ENCODE results near the gene NKAIN2. TPM values are rescaled to one million over a fixed set of nuclear protein-coding genes. Genes with fewer than 3 reads are reported as not detected.

Gene NKAIN2
- total RNA-seq, 1 donor from 2014 or later = 0.56 TPM

DNA sequence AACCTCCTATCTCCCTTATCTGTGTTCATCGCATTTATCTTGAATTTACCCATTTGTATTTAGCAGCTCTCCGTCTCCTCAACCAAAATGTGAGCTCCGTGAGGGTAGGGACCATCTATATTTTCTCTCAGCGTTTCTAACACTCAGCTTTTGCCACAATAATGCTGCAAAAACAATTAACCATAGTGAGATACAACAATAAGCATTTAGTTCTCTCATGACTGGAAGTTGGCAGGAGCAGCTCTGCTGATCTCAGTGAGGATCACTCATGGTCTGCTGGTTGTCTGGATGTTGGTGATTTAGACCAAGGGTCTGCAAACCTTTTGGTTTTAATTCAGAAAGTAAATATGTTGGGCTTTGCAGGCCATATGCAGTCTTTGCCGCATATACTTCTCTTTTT, 763.7 kb downstream of the NKAIN2 start:
- Mint-ChIP-seq H3K4me1 (ENCODE audit: low read depth, unreplicated experiment) (no peaks in the 10 kb centered on the region), H3K27ac (ENCODE audit: unreplicated experiment) (no peak overlapping the region), H3K36me3 (ENCODE audit: unreplicated experiment) (no peaks in the 10 kb centered on the region), H3K4me3 (ENCODE audit: unreplicated experiment) (no peak overlapping the region), H3K27me3 (ENCODE audit: unreplicated experiment) (peaks cover 2% of the 10 kb centered on the region), H3K9me3 (ENCODE audit: unreplicated experiment) (peaks cover 2% of the 10 kb centered on the region)
- no peak for DNase-seq
- TF ChIP-seq, protein P1, sequence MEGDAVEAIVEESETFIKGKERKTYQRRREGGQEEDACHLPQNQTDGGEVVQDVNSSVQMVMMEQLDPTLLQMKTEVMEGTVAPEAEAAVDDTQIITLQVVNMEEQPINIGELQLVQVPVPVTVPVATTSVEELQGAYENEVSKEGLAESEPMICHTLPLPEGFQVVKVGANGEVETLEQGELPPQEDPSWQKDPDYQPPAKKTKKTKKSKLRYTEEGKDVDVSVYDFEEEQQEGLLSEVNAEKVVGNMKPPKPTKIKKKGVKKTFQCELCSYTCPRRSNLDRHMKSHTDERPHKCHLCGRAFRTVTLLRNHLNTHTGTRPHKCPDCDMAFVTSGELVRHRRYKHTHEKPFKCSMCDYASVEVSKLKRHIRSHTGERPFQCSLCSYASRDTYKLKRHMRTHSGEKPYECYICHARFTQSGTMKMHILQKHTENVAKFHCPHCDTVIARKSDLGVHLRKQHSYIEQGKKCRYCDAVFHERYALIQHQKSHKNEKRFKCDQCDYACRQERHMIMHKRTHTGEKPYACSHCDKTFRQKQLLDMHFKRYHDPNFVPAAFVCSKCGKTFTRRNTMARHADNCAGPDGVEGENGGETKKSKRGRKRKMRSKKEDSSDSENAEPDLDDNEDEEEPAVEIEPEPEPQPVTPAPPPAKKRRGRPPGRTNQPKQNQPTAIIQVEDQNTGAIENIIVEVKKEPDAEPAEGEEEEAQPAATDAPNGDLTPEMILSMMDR (IDR thresholded peaks at IDR 0.05; ENCODE audit: partially characterized antibody, unreplicated experiment) = no peak

DNA sequence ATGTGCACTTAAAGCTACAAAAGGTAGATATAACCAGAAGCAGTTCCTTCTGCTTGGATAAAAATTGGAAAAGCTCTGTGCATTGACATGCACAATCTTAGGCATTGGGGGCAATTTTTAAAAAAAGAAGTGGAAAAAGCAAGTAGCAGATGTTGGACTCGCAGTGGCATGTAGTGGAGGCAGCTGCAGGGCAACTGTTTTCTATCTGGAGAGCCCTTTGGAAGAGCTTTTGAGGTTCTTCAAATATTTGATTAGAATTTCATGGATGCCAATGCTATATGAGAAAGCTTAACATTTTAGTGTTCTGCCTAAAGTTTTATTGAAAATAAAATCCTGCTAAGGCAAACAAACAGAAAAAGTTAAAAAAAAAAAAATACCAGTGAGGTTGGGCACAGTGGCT, 770.3 kb downstream of the NKAIN2 start:
- no peak overlapping the region for H3K4me3 Mint-ChIP-seq (ENCODE audit: unreplicated experiment)
- H3K4me1 Mint-ChIP-seq (ENCODE audit: low read depth, unreplicated experiment) = no peaks in the 10 kb centered on the region
- DNase-seq = no peak

DNA sequence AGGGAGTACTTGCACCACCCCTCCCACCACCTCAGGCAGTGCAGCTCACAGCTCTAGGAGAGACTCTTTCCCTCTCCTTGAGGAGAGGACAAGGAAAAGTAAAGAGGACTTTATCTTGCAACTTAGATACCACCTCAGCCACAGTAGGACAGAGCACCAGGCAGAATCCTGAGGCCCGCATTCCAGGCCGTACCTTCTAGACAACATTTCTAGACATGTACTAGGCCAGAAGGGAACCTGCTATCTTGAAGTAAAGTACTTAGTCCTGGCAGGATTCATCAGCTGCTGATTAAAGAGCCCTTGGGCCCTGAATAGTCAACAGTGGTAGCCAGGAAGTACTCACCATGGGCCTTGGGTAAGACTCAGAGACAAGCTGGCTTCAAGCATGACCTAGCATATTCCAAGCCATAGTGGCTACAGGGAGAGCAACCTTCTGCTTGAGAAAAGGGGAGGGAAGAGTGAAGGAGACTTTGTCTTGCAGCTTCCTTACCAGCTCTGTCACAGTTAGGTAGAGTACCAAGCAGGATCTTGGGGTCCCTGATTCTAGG, 774.1 kb downstream of the NKAIN2 start:
- H3K27ac Mint-ChIP-seq (ENCODE audit: unreplicated experiment) = no peak overlapping the region

More for the DNA sequence above, 770.3 kb downstream of the NKAIN2 start:
- peaks cover 2% of the 10 kb centered on the region for H3K27me3 Mint-ChIP-seq (ENCODE audit: unreplicated experiment)
- H3K9me3 Mint-ChIP-seq (ENCODE audit: unreplicated experiment) = peaks cover 2% of the 10 kb centered on the region
- no peak overlapping the region for H3K27ac Mint-ChIP-seq (ENCODE audit: unreplicated experiment)
- TF ChIP-seq, protein P1 (IDR thresholded peaks at IDR 0.05; ENCODE audit: partially characterized antibody, unreplicated experiment) = no peak
- no peaks in the 10 kb centered on the region for H3K36me3 Mint-ChIP-seq (ENCODE audit: unreplicated experiment)

DNA sequence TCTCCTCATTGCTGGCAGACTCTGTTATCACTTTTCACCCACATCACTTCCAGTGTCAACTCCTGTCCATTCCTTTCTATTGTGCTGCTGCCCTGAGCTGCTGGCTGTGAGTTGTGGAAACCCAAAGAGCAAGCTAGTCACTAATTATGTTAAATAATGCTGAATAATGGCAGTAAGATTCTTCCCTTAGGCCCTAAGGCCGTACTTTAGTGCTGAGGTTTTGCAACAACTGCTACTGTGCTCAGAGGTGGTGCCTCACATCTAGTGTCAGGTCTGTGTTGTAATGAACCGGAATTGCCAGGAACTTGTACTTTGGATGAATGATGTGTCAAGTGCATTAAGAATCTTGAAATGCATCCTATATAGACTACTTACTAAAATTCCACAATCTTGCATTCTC, 786.3 kb downstream of the NKAIN2 start:
- Mint-ChIP-seq H3K27ac (ENCODE audit: unreplicated experiment) (no peak overlapping the region), H3K4me3 (ENCODE audit: unreplicated experiment) (no peak overlapping the region), H3K9me3 (ENCODE audit: unreplicated experiment) (no peaks in the 10 kb centered on the region), H3K27me3 (ENCODE audit: unreplicated experiment) (peaks cover 2% of the 10 kb centered on the region), H3K36me3 (ENCODE audit: unreplicated experiment) (no peaks in the 10 kb centered on the region), H3K4me1 (ENCODE audit: low read depth, unreplicated experiment) (no peaks in the 10 kb centered on the region)
- TF ChIP-seq, protein P1 (IDR thresholded peaks at IDR 0.05; ENCODE audit: partially characterized antibody, unreplicated experiment) = no peak
- no peak for DNase-seq

More for the DNA sequence above, 774.1 kb downstream of the NKAIN2 start:
- Mint-ChIP-seq H3K4me1 (ENCODE audit: low read depth, unreplicated experiment) (no peaks in the 10 kb centered on the region), H3K27me3 (ENCODE audit: unreplicated experiment) (no peaks in the 10 kb centered on the region), H3K4me3 (ENCODE audit: unreplicated experiment) (no peak overlapping the region), H3K9me3 (ENCODE audit: unreplicated experiment) (no peaks in the 10 kb centered on the region), H3K36me3 (ENCODE audit: unreplicated experiment) (no peaks in the 10 kb centered on the region)
- DNase-seq = no peak
- TF ChIP-seq, protein P1 (IDR thresholded peaks at IDR 0.05; ENCODE audit: partially characterized antibody, unreplicated experiment) = no peak

DNA sequence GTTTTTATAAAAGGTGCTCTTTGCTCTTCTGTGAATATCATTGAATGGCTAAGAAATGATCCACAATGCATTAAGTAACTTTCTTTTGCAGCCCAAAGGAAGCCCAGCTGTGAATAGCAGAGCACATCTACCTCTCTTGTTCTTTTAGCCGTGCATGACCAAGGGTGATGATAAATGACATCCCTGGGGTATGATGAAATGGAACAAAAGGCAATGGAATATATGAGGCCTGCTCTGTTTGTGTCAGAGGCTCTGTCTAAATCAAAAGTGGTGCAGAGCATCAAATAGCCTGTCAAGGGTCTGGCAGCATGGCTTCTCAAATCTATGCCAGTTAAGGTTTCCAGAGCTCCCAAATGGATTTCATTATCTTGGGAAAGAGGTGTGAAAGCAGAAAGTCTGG, 796.0 kb downstream of the NKAIN2 start:
- no peaks in the 10 kb centered on the region for H3K36me3 Mint-ChIP-seq (ENCODE audit: unreplicated experiment)
- TF ChIP-seq, protein P1 (IDR thresholded peaks at IDR 0.05; ENCODE audit: partially characterized antibody, unreplicated experiment) = no peak

More for the DNA sequence above, 796.0 kb downstream of the NKAIN2 start:
- Mint-ChIP-seq H3K9me3 (ENCODE audit: unreplicated experiment) (no peaks in the 10 kb centered on the region), H3K4me1 (ENCODE audit: low read depth, unreplicated experiment) (no peaks in the 10 kb centered on the region), H3K27ac (ENCODE audit: unreplicated experiment) (no peak overlapping the region), H3K27me3 (ENCODE audit: unreplicated experiment) (no peaks in the 10 kb centered on the region), H3K4me3 (ENCODE audit: unreplicated experiment) (no peak overlapping the region)
- DNase-seq = no peak

All from glutamatergic neuron (in vitro differentiated cells).